Glutamatergic neuron (in vitro differentiated cells): ENCODE measurements around the gene EYS. TPM values are rescaled to one million over a fixed set of nuclear protein-coding genes. Genes with fewer than 3 reads are reported as not detected.
A peak's percentile ranks its signal among the peaks of the same experiment; 100 is the strongest.

Source experiments
- DNase-seq: peaks from one replicate; pipeline ENCODE4 v3.0.0; 2022
- H3K27ac Mint-ChIP-seq: one replicate; pipeline ENCODE4 v1.8.0; 2020; ENCODE audit warnings: mild to moderate bottlenecking, mixed read lengths, inconsistent platforms; ENCODE audit not compliant: unreplicated experiment
- H3K27me3 Mint-ChIP-seq: one replicate; pipeline ENCODE4 v1.8.0; 2020; ENCODE audit warnings: mild to moderate bottlenecking, moderate library complexity, mixed read lengths, inconsistent platforms; ENCODE audit not compliant: unreplicated experiment
- H3K36me3 Mint-ChIP-seq: one replicate; pipeline ENCODE4 v1.8.0; 2020; ENCODE audit warnings: mild to moderate bottlenecking, mixed read lengths, inconsistent platforms; ENCODE audit not compliant: unreplicated experiment
- H3K4me1 Mint-ChIP-seq: one replicate; pipeline ENCODE4 v1.8.0; 2020; ENCODE audit warnings: mild to moderate bottlenecking, low read depth, mixed read lengths, inconsistent platforms; ENCODE audit not compliant: unreplicated experiment
- H3K4me3 Mint-ChIP-seq: one replicate; pipeline ENCODE4 v1.8.0; 2020; ENCODE audit warnings: mild to moderate bottlenecking, mixed read lengths, inconsistent platforms; ENCODE audit not compliant: unreplicated experiment
- H3K9me3 Mint-ChIP-seq: one replicate; pipeline ENCODE4 v1.8.0; 2020; ENCODE audit warnings: mild to moderate bottlenecking, moderate library complexity, mixed read lengths, inconsistent platforms; ENCODE audit not compliant: unreplicated experiment
- CTCF ChIP-seq: fragments of 200-600 bp; sonication (generic); IDR thresholded peaks from one replicate; pipeline ENCODE4 v1.5.0; 2021; ENCODE audit not compliant: partially characterized antibody, unreplicated experiment
- total RNA-seq: library from RNA; stranded (reverse); fragmentation: NEBNext Ultra II Directional; extraction: Animal tissue kit (Norgen Biotek cat#: 25700); gene quantifications from one replicate; pipeline ENCODE4 v1.2.1, GENCODE V29; 2021; ENCODE audit not compliant: unreplicated experiment

Gene EYS
- total RNA-seq, 1 donor from 2014 or later, result 13.2 TPM

GRCh38 chr6:63887002-63887751 is 1819.8 kb downstream of the EYS start:
- H3K27me3 Mint-ChIP-seq, result no peaks in the 10 kb centered on the region
- TF ChIP-seq CTCF, result no peak
- no peaks in the 10 kb centered on the region for H3K4me1 Mint-ChIP-seq
- no peak for DNase-seq
- no peak overlapping the region for H3K27ac Mint-ChIP-seq
- H3K9me3 Mint-ChIP-seq, result peaks cover 2% of the 10 kb centered on the region
- no peaks in the 10 kb centered on the region for H3K36me3 Mint-ChIP-seq
- H3K4me3 Mint-ChIP-seq, result no peak overlapping the region

- no peak for TF ChIP-seq CTCF
- H3K9me3 Mint-ChIP-seq, result peaks cover 2% of the 10 kb centered on the region
- H3K27me3 Mint-ChIP-seq, result no peaks in the 10 kb centered on the region
Observed at GRCh38 chr6:63886341-63886740, 1820.7 kb downstream of the EYS start.

GRCh38 chr6:63883597-63883996 is 1823.4 kb downstream of the EYS start:
- no peak for TF ChIP-seq CTCF
- Mint-ChIP-seq H3K4me1 (no peaks in the 10 kb centered on the region), H3K27me3 (no peaks in the 10 kb centered on the region), H3K27ac (no peak overlapping the region), H3K4me3 (no peak overlapping the region), H3K9me3 (no peaks in the 10 kb centered on the region), H3K36me3 (peaks cover 4% of the 10 kb centered on the region)
- DNase-seq, result no peak

More at GRCh38 chr6:63886341-63886740, 1820.7 kb downstream of the EYS start:
- H3K27ac Mint-ChIP-seq, result no peak overlapping the region
- no peak for DNase-seq
- no peak overlapping the region for H3K4me3 Mint-ChIP-seq
- no peaks in the 10 kb centered on the region for H3K4me1 Mint-ChIP-seq
- no peaks in the 10 kb centered on the region for H3K36me3 Mint-ChIP-seq

GRCh38 chr6:63882208-63882607 is 1824.8 kb downstream of the EYS start:
- Mint-ChIP-seq H3K9me3 (peaks cover 1% of the 10 kb centered on the region), H3K27ac (no peak overlapping the region), H3K36me3 (peaks cover 5% of the 10 kb centered on the region), H3K4me1 (no peaks in the 10 kb centered on the region), H3K27me3 (peaks cover 1% of the 10 kb centered on the region), H3K4me3 (no peak overlapping the region)
- no peak for DNase-seq
- peak; percentile 58 for TF ChIP-seq CTCF

GRCh38 chr6:63881791-63882190 is 1825.2 kb downstream of the EYS start:
- Mint-ChIP-seq H3K27me3 (peaks cover 2% of the 10 kb centered on the region), H3K9me3 (peaks cover 2% of the 10 kb centered on the region), H3K27ac (no peak overlapping the region), H3K36me3 (peaks cover 5% of the 10 kb centered on the region), H3K4me3 (no peak overlapping the region), H3K4me1 (no peaks in the 10 kb centered on the region)
- DNase-seq, result no peak
- TF ChIP-seq CTCF, result no peak
